Central memory CD4-positive, alpha-beta T cell (primary cell): Measurements from ENCODE around the gene SLC35A3.
"Not testable (repeated sequence)": the region's sequence is repeated elsewhere in the genome, so short reads cannot be mapped to it uniquely, and the experiment has no call there.

Experiments
- DNase-seq: peaks from one replicate; pipeline ENCODE4 v3.0.0; 2022

The SLC35A3 gene

DNA sequence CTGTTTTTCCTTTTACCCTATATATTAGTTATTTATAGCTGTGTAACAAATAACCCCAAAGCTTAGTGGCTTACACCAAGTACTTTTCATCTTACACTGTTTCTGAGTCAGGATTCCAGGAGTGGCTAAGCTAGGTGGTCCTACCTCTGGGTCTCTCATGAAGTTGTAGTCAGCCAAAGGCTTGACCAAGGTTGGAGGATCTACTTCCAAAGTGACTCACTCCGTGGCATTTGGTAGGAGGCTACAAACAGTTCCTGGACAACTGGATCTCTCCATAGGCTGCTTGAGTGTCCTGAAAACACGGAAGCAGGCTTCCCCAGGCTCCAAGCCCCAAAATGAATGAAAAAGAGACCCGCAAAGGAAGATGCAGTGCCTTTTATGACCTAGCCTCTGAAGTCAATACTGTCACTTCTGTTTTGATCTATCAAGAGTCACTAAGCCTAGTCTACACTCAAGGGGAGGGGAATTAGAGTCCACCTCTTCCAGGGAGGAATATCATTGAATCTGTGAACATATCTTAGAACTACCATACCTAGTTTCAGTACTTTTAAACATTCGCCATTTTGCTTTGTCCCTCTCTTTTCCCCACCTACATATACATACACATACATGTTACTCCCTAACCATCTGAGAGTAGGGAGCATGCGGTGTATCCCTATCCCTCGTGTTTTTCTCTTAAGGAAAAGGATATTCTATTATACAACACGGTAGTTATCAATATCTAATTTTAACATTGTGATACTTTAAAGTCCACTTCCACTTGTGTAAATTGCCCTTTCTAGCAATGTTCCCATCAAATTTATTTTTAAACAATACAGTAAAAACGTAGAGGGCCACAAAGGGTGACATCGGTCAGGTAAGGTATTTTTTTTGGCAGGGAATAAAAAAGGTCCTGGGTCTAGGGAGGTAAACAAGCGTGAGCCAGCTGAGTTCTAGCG is 67.2 kb downstream of the SLC35A3 start:
- no peak for DNase-seq

DNA sequence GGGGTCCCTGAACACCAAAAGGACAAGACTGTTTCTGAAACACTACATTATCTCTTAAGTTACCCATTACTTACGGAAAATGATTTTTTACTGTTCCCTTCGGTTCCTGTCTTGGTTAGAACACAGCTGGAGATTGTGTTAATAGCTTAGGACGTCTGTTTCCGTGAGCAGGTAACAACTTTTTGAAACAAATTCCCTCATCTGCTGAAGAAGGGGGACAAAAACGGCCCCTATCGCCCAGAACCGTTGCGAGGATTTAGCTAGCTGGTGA is 67.8 kb downstream of the SLC35A3 start:
- DNase-seq: no peak

DNA sequence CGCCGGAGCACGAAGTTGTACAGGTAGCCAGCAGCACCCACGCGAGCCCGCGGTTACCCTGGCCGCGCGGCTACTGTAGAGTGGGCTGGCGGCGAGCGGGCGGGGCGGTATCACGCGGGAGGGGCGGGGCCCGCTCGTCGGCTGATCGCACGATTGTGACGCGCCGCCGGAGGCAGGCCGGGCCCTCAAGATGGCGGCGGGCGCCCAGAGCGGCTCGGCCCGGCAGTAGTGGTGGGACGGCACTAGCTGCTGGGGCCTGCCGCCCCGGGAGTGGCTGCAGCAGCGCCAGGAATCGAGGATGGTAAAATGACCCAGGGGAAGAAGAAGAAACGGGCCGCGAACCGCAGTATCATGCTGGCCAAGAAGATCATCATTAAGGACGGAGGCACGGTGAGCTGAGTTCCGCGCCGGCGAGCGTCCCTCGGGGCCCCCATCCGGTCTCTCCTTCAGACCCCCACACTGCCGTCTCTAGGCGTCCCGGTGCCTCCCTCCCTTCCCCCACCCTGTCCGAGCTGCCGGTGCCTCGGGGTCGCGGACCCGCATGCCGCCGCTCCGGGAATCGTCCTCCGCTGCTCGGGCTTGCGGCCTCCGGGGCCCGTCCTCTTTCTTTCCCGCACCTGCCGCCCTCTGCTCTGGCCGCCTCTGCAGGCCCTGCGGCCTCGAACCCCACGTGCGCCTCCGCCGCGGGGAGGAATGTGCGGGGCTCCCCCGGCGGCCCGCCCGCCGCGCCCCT is 68.3 kb downstream of the SLC35A3 start:
- peak; percentile 88 for DNase-seq

DNA sequence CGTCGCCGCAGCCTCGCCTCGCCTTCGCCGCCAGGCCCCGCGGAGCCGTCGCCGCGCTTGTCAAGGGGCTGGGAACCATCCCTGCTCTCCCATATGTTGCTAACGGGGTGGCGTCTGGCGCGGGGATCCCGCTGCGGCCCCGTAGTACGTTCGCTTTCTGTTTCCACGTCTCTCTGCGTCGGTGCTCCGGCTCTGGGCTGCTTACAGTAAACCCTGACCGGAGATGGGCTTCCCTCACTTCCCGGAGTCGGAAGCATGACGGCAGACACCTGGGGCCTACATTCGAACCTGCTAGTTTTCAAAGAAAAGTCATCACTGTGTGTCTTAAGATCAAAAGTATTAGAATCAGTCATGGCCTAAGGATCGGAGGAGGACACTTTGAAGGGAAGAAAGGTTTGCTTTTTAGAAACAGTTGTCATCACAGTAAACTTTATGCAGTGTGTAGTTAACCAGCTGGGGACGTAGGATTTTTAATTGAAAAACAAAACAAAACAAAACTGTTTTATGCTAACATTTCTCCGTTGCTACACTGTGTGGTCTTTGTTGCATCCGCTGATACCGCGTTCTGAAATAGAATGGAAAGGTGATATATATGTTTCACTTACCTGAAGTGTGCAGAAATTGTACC is 69.0 kb downstream of the SLC35A3 start:
- DNase-seq: peak; percentile 83

DNA sequence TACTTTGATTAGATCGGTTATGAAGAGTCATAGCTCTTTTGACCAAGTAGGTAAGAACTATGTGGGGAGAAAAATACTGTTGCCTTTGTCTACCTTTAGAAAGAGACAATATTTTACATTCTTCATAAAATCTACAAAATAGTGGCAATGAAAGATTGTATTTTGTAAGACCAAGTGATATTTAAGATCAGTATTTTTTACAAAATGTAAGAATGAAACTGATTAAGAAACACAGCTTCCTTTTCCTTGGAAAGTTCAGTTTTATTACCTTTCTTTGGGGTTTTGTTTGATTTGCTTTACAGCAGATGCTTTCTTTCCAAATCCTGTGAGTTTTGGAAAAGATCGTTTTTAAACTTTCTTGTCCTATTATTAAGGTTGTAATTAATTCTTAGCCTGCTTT is 69.8 kb downstream of the SLC35A3 start:
- DNase-seq: no peak

DNA sequence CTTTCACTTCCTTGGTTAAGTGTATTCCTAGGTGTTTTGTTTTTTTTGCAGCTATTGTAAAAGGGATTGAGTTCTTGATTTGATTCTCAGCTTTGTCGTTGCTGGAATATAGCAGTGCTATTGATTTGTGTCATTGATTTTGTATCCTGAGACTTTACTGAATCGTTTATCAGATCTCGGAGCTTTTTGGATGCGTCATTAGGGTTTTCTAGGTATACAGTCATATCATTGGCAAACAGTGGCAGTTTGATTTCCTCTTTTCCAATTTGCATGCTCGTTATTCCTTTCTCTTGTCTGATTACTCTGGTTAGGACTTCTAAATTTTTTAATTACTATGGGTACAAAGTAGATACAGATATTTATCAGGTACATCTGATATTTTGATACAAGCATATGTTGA is 75.4 kb downstream of the SLC35A3 start:
- DNase-seq: no peak

DNA sequence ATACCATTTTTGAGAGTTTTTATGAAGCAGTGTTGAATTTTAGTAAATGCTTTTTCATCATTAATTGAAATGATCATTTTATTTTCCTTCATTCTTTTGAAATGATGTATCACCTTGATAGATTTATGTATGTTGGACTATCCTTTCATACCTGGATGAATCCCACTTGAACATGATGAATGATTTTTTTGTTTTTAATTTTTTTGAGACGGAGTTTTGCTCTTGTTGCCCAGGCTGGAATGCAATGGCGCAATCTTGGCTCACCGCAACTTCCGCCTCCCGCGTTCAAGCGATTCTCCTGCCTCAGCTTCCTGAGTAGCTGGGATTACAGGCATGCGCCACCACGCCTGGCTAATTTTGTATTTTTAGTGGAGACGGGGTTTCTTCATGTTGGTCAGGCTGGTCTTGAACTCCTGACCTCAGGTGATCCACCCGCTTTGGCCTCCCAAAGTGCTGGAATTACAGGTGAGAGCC is 77.5 kb downstream of the SLC35A3 start:
- DNase-seq: not testable (repeated sequence)

DNA sequence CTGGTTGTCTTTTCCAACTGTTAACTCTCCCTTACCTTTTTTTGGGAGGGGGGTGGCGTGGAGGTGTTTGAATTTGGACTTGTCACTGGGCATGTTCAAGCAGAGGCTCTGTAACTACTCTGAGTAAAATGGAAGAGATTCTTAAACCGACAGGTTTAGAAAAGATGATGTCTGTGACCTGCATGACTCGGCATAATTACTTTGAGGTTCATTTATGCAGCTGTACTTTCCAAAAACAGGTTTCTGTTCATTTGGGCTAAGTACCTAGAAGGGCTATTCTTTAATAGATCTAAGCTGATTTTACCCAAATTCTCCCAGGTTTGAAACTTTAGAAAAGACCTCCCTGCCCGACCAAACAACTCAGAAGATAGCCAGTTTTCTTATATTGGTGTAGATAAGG is 80.3 kb downstream of the SLC35A3 start:
- DNase-seq: no peak

DNA sequence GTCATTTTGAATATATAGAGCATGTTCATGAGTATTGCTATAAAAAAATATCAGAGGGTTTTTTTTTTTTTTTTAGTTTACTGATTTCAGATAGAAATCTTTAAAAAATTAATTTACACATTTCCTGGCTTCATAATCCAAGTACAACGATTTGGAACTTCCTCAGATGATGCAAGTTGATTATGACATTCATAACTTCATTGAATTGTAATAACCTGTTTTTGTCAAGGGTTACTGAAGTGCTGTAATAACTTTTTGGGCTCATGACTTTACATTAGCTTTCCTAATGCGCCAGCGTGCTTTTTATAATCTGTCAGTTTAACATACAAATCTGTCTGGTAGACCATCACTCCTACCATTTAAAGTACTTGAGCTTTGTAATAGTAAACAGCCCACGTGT is 81.6 kb downstream of the SLC35A3 start:
- DNase-seq: no peak

DNA sequence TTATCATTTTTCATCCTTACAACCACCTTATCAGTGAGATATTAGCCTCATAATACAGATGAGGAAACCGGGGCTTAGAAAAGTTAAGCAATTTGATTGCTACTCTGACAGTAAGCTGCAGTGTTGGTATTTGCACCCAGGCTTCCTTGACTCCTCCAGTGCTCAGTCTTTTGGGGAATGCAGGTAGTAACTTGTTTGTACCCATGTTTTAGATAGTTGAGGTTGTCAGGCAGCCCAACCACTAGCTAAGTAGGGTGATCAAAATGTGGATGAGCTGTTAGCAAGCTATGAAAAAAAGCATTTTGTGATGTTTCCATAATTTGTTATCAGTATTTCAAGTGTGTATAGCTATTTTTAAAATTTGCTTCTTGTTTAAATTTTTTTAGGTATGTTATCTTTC is 82.1 kb downstream of the SLC35A3 start:
- no peak for DNase-seq

DNA sequence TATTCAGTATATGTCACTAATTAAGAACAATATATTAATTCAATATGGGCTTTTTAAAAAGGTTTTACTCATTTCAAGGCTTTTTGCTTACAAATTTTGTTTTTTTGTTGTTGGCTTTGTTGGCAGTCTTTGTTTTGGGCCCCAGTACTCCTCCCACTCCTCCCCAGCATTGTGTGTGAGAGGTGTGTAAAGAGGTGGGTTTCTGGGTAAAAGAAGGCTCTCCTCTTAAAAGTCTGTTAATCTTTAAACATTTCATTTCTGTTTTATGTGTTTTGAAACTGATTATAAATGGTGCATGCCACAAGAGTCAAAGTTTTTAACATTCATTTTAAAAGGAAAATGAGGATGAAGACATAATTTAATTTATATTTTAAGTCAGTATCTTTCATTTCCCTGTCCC is 83.3 kb downstream of the SLC35A3 start:
- no peak for DNase-seq

DNA sequence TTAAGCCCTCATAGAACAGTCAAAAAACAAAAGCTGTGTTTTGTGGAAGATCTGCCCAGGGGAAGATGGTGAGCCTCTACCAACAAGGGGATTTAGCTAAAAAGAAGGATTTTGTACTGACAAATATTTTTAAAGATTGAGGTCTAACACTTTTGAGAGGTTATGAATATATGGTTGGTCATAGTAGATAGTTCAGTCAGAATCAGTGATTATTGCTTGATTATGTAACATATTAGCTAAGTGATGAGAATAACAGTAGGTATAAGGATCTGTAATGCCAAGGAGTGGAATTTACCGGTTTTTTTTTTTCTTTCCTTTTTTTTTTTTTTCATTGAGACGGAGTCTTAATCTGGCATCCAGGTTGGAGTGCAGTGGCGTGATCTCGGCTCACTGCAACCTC is 83.9 kb downstream of the SLC35A3 start:
- no peak for DNase-seq

DNA sequence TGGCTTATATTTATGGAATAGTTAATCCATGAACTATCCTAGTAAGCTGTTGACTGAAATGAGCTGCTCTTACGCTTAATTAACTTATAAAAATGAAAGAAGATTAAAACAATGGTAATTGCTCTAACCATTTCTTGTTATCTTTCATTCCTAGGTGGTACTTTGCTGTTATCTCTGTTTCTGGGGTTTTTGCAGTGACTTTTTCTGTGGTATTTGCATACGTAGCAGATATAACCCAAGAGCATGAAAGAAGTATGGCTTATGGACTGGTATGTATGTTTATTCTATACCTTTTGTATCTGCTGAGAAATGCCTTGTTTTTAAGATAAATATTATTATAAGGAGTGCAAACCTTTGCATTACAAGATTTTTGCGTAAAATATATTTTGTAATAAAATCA is 91.9 kb downstream of the SLC35A3 start:
- no peak for DNase-seq

DNA sequence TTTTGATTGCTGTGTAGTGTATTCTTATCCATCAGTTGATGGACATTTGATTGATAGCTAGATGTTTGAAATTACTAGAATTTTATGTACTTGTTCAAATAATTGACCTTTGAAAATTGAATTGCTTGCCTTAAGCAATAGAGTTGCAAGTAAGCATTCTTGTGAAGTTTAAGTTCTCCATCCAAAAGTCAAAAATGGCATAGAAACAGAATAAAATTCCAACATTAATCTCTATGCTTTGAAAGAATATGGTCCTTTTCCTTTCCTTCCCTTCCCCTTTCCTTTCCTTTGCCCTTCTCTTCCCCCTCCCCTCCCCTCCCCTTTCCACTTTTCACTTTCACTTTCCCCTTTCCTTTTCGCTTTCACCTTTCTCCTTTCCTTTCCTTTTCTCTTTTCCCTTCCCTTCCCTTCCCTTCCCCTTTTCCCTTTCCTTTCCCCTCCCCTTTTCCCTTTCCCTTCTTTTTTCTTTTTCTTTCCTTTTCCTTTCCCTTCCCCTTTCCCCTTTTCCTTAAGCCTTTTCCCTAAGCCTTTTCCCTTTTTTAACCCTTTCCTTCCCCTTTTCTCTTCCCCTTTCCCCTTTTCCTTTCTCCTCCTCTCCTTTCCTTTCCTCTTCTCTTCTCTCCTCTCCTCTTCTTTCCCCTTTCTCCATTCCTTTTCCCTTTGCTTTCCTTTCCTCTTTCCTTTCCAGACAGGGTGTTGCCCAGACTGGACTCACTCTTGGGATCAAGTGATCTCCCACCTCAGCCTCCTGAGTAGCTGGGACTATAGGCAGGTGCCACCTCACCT is 95.6 kb downstream of the SLC35A3 start:
- DNase-seq: no peak

DNA sequence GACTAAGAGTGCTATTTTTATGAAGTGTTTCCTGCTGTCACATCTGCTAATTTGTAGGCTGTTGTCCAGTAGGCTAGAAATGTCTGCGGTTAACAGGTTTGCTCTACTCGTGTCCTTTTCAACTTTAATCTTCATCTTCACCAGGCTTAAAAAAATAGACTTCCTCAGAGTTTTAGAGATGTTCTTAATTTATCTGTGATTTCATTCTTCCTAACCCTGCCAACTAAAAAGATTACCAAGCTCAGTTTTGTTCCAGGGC is 96.1 kb downstream of the SLC35A3 start:
- no peak for DNase-seq

DNA sequence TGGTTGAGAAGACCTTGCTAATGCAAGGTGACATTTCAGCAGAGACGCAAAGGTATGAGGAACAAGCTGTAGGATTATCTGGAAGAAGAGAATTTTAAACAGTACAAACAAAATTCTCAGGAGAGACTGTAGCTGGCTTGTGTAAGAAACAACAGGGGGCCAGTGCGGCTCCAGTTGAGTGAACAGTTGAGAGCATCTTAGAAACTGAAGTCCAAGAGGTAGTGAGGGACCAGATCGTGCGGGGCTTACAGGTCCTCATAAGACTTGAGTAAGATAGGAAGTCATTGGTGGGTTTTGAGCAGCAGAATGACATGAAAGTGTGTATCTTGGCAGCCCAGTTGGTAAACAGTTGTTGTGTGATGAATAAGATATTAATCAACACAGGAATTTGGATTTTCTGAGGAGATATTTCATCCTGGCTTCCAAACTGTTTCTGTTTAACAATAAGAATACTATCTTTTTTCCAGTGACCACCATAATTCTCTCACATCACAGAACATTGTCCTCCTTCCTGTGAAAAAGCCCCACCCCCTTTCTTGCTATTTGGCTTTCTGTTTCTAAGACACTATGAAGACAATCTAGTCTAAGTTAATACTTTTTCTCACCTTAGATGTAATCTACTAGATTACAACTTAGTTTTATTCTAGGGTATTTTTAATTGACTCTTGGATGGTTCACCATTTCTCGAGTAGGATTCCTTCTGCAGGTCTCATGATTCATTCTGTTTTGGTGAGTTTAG is 100.6 kb downstream of the SLC35A3 start:
- no peak for DNase-seq

DNA sequence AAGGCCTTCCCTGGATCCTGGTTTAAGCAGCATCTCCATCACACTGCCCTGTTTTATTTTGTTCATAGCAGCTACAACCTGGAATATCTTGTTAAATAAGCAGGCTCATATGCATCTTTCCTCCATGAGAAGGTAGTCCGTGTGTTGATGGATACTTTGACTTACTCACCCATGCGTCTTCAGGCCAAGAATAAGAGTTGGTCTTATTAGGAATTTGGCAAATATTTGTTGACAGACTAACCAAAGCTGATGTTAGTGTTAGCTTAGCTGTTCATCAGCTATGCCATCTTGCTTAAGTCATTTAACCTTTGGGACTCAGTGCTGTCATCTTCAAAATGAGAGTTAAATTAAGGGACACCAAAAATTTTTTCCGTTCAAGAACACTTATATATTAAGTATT is 103.7 kb downstream of the SLC35A3 start:
- no peak for DNase-seq

DNA sequence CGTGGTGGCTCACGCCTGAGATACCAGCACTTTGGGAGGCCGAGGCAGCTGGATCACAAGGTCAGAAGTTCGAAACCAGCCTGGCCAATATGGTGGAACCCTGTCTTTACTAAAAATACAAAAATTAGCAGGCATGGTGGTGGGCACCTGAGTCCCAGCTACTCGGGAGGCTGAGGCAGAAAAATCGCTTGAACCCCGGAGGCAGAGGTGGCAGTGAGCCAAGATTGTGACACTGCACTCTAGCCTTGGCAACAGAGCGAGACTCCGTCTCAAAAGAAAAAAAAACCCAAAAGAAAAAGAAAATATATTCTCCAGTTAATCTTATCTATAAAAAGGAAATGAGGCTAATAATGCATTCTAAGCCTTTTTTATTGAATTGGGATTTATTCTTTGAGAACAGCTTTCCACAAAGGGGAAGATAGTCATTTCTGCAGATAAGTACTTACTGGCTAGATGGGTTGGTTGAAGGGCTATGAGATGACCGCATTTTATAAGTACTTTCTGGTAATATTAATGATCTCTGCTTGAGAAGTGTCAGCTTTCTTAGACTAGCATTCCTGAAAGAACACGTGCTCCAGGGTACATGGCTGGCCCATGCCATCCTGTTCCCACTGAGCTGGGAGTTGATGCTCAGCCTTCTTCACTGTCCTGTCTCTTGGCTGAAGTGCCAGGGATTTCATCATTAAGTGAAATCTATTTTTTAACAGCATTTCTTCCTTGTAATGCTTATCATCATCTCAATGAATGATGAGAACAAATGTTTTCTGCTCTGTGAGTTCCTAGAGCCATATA is 105.0 kb downstream of the SLC35A3 start:
- no peak for DNase-seq

DNA sequence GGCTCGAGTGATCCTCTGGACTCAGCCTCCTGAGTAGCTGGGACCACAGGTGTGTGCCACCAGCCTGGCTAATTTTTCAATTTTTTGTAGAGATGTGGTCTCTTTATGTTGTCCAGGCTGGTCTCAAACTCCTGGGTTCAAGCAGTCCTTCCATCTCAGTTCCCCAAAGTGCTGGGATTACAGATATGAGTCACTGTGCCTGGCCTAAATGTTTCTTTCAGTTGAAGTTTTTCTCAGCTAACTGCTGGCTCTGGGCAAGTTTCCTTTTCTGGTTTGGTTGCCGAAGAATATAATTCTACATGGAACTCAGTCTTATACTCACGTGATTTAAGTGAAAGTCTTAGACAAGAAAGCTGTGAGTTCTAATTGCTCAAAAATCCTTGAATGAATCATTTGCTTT is 106.0 kb downstream of the SLC35A3 start:
- DNase-seq: no peak

DNA sequence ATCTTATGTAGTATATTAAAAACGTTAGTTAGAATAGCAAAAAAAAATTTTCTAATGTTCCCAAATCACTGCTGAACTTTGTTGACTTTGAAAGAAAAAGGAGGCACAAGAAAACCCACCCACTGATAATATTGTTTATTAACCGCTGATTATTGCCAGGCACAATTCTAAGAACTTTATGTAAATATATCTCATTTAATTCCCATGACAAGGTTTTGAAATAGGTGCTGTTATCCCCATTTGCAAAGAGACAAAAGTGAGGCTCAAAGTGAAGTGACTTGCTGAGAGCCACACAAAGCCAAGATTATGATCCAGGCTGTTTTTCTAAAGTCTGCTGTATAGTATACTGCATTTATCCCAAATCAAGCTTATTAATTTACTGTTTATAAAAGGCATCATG is 106.5 kb downstream of the SLC35A3 start:
- DNase-seq: no peak

DNA sequence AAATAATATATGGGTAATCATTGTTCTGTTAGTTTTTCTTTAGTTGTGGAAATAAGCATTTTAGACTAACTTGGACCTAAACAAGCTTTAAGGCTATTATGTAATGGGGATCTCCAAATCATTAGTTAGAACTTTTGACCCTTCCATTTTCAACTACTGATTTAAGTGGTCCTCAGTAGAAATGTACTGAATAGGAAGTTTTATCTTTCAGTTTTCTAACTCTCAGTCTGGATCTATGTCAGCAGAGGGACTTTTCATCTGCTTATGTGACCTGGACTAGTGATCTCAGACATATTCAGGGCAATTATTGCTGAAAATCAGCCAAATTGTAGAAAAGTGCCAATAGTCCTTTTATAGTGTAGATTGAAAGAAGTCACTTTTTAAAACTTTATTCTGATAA is 106.9 kb downstream of the SLC35A3 start:
- DNase-seq: no peak

DNA sequence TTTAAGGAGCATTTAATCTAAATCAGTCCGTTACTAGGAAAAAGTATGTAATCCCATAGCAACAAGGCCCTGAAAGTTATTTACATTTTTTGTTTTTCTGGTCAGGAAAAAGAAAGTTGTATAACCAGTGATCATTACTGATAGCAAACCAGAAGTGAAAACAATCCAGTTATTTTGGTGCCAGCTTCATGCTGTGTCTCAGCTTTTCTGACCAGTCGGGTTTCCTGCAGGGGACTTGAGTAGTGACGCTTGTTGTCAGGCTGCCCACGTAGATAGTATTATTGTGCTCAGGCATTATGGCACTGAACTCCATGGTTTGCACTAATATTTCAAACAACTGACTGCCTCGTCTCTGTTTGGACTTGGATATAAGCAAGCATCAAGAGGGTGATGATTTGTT is 107.7 kb downstream of the SLC35A3 start:
- DNase-seq: no peak
